Esophagus muscularis mucosa (tissue), 4 donors: ENCODE results near the gene ZMIZ1. TPM values are rescaled to one million over a fixed set of nuclear protein-coding genes. Genes with fewer than 3 reads are reported as not detected.
A peak's percentile ranks its signal among the peaks of the same experiment; 100 is the strongest.

ENCODE experiments used
- DNase-seq: peaks from one replicate; pipeline ENCODE4 v3.0.0-alpha.2; 2017; ENCODE audit errors: extremely low spot score
- H3K27ac ChIP-seq, 4 donors: fragments of 200-600 bp; sonication (generic); replicated peaks in 1 of 4; 1 replicate in 3 of 4; 2 replicates in 1 of 4; pipeline ENCODE4 v1.5.1; 2016 to 2019; ENCODE audit warnings: mild to moderate bottlenecking in 1 of 4
- H3K27me3 ChIP-seq, 4 donors: fragments of 200-600 bp; sonication (generic); one replicate each; pipeline versions ENCODE4 v1.5.1 to v1.6.0; 2016 to 2019
- H3K36me3 ChIP-seq, 4 donors: fragments of 200-600 bp; sonication (generic); one replicate each; pipeline ENCODE4 v1.5.1; 2016 to 2019
- H3K4me1 ChIP-seq, 4 donors: fragments of 200-600 bp; sonication (generic); one replicate each; pipeline ENCODE4 v1.5.1; 2016 to 2019
- H3K4me3 ChIP-seq, 4 donors: fragments of 200-600 bp; sonication (generic); 1 replicate in 2 of 4; 2 replicates in 2 of 4; pipeline ENCODE4 v1.5.1; 2016 to 2019; ENCODE audit warnings: mild to moderate bottlenecking in 4 of 4, moderate library complexity in 1 of 4
- H3K9me3 ChIP-seq, 4 donors: fragments of 200-600 bp; sonication (generic); 1 replicate in 3 of 4; 2 replicates in 1 of 4; pipeline ENCODE4 v1.5.1; 2016 to 2019
- EP300 ChIP-seq: sonication (generic); formaldehyde crosslinking; IDR thresholded peaks from one replicate; pipeline ENCODE4 v1.6.1; 2017; ENCODE audit warnings: antibody characterized with exemption
- POLR2A ChIP-seq: fragments of 450-650 bp; IDR thresholded peaks from one replicate; pipeline ENCODE4 v1.6.1; 2017; ENCODE audit warnings: antibody characterized with exemption, moderate library complexity, mild to moderate bottlenecking, low read depth
- POLR2AphosphoS5 ChIP-seq, 2 donors: sonication (generic); formaldehyde crosslinking; IDR thresholded peaks; one replicate each; pipeline ENCODE4 v1.6.1; 2017; ENCODE audit warnings: antibody characterized with exemption in 2 of 2
- whole genome bisulfite sequencing: methylation state at CpG from one replicate; pipeline ENCODE4 v1.1.5; 2018; 5-methylcytosine and 5-hydroxymethylcytosine counted together
- intact Hi-C: fragments of 100-400 bp; cut with DNase I; formaldehyde crosslinking; loops from one replicate; pipeline ENCODE4 v1.15.1; 2023
- total RNA-seq, 4 donors: library from RNA; depleted of rRNA; stranded (reverse); fragments of >200 nt; gene quantifications; one replicate each; pipeline versions ENCODE4 v1.1.0 to v1.2.1, GENCODE V29; 2016
- TF ChIP-seq, protein P1 (sequence below), 3 experiments: fragments of 200-600 bp in 2 of 3; fragments of 450-650 bp in 1 of 3; sonication (generic) in 2 of 3; IDR thresholded peaks; one replicate each; pipeline ENCODE4 v1.5.1; 2017 to 2019; ENCODE audit warnings: antibody characterized with exemption in 3 of 3, mild to moderate bottlenecking in 2 of 3, moderate library complexity in 1 of 3

ZMIZ1 gene
- total RNA-seq, 4 donors from 2014 or later = 48.7 to 87.2 (median 66.0) TPM

DNA sequence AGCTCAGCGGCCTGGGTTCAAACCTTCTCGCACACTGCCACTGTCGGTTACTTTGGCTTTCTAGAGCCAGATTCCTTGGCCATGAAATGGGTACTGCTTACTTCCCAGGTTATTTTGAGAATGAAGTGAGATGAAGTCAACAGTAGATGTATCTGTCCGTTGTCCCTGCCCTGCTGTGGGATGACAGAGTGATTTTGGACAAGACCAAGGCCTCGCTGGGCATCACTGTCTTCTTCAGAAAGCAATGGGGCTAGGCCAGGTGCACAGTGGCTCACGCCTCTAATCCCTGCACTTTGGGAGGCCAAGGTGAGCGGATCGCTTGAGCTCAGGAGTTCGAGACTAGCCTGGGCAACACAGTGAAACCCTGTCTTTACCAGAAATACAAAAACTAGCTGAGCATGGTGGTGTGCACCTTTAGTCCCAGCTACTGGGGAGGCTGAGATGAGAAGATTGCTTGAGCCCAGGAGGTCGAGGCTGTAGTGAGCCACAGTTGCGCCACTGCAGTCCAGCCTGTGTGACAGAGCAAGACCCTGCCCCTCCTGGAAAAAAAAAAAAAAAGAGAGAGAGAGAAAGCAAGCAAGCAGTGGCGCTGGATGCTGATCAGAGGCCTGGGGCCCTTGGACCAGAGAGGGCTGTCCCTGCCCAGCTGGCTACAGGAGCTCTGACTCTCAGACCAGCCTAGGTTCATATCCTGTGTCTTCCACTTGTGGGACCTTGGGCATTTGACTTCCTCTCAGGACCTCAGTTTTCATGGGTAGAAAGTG is 25.8 kb downstream of the ZMIZ1 start:
- intact Hi-C loops = no loop called here
- 76% methylated on average over 12 of the region's 12 CpGs for WGBS
- H3K4me3 ChIP-seq = peak overlapping the region; percentile 10 to 27 (median 16)
- no peak for DNase-seq
- H3K9me3 ChIP-seq = no peaks in the 10 kb centered on the region
- H3K36me3 ChIP-seq = no peaks in the 10 kb centered on the region
- no peak for TF ChIP-seq EP300
- no peak for TF ChIP-seq POLR2A
- TF ChIP-seq, protein P1, sequence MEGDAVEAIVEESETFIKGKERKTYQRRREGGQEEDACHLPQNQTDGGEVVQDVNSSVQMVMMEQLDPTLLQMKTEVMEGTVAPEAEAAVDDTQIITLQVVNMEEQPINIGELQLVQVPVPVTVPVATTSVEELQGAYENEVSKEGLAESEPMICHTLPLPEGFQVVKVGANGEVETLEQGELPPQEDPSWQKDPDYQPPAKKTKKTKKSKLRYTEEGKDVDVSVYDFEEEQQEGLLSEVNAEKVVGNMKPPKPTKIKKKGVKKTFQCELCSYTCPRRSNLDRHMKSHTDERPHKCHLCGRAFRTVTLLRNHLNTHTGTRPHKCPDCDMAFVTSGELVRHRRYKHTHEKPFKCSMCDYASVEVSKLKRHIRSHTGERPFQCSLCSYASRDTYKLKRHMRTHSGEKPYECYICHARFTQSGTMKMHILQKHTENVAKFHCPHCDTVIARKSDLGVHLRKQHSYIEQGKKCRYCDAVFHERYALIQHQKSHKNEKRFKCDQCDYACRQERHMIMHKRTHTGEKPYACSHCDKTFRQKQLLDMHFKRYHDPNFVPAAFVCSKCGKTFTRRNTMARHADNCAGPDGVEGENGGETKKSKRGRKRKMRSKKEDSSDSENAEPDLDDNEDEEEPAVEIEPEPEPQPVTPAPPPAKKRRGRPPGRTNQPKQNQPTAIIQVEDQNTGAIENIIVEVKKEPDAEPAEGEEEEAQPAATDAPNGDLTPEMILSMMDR (IDR thresholded peaks at IDR 0.05) = no peak
- TF ChIP-seq POLR2AphosphoS5 (IDR thresholded peaks at IDR 0.05) = no peak
- peak overlapping the region; percentile 81 to 85 (median 82) for H3K27ac ChIP-seq
- H3K4me1 ChIP-seq = peaks cover 100% of the 10 kb centered on the region in 4 donors
- H3K27me3 ChIP-seq = no peaks in the 10 kb centered on the region

DNA sequence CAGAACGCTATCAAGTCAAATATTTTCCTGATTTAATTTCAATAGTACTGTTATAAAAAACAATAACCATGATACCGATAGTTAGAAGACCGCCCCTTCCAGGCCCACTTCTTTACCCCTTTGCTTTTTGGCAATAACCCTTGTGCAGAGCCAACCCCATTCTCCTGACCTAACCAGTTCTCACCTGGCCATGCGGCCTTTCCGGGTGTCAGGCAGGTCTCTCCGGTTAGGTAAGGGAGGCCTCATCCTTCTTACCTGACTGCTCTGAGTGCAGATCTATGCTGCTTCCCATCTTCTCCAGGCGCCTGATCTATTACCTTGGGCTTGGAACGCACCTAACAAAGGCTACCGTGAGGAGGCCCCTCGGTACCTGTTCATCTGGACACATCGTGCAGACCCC is 26.6 kb downstream of the ZMIZ1 start:
- H3K4me1 ChIP-seq = peaks cover 100% of the 10 kb centered on the region in 4 donors
- H3K27me3 ChIP-seq = no peaks in the 10 kb centered on the region
- TF ChIP-seq, protein P1 (IDR thresholded peaks at IDR 0.05) = no peak
- no peak for TF ChIP-seq POLR2AphosphoS5 (IDR thresholded peaks at IDR 0.05)
- TF ChIP-seq POLR2A = no peak
- no peak for TF ChIP-seq EP300
- no peaks in the 10 kb centered on the region for H3K36me3 ChIP-seq
- no peak overlapping the region for H3K4me3 ChIP-seq
- intact Hi-C loops = no loop called here
- no peaks in the 10 kb centered on the region for H3K9me3 ChIP-seq
- WGBS = 95% methylated on average over 11 of the region's 11 CpGs
- peak overlapping the region; percentile 81 to 85 (median 82) for H3K27ac ChIP-seq
- DNase-seq = no peak

DNA sequence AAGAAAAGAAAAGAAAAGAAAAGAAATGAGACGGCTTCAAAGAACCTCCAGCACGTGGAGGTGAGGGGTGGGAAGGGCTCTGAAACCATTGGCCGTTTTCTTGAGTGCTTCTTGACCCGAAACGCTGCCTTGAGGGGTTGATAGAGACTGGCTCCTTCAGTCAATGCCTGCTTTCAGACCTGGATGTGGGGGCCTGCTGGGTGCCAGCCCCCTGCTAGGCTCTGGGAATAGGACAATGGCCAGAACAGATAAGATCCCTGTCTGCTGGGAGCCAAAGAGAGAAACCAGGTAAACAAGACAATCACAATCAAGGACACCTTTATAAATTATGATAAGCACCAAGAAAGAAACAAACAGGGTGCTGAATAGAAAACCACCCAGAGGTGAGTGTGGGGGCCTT is 27.7 kb downstream of the ZMIZ1 start:
- no peak for DNase-seq
- H3K9me3 ChIP-seq = no peaks in the 10 kb centered on the region
- peak overlapping the region in 2 of 4 donors; percentile 53 to 83 for H3K27ac ChIP-seq
- H3K4me3 ChIP-seq = no peak overlapping the region
- no peaks in the 10 kb centered on the region for H3K27me3 ChIP-seq
- 93% methylated on average over 5 of the region's 5 CpGs for WGBS
- TF ChIP-seq POLR2A (no peak), POLR2AphosphoS5 (IDR thresholded peaks at IDR 0.05) (no peak), EP300 (no peak)
- TF ChIP-seq, protein P1 (IDR thresholded peaks at IDR 0.05) = no peak
- no peaks in the 10 kb centered on the region for H3K36me3 ChIP-seq
- intact Hi-C loops = no loop called here
- peaks cover 100% of the 10 kb centered on the region in 4 donors for H3K4me1 ChIP-seq

DNA sequence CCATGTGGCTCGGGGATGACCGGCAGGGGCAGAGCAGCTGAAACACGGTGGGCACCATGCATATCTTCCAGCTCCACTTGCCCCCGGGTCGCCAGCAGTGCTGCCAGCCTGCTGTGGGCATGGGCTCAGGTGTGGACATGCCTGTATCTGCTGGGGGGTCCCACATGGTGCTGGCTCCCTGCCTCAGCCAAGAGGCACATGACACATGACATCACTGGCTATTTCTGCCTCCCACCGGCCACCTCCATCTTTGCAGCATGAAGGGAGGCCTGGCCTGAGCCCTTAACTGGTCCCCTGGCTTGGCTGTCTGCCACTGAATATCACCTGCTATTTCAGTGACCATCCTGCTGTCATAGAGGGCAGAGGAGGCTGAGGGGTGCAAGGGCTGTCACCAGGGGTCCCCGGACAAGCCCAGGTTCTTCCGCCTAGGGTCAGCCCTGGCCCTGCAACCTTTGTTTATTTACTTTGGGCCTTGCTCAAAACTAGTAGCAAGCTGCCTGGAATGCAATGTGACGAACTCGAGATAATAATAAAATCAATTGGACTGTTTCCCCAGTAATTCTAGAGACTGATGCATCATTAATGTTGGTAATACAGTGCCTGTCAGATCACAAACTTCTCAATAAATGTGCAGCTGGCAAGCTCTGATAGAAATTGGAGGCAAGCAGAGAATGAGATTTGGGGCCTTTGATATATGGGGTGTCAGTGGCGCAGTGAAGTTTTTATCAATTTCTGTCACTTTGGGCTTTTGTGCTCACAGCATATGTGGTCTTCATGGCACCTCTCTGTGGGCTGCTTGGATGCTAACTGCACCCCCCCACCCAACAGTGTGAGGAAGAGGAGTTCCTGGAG is 28.5 kb downstream of the ZMIZ1 start:
- no peak for DNase-seq

More for the DNA sequence above, 28.5 kb downstream of the ZMIZ1 start:
- TF ChIP-seq POLR2AphosphoS5 (IDR thresholded peaks at IDR 0.05) (no peak), POLR2A (no peak), EP300 (no peak)
- TF ChIP-seq, protein P1 (IDR thresholded peaks at IDR 0.05) = no peak
- Histone ChIP-seq H3K4me1 (peaks cover 100% of the 10 kb centered on the region in 4 donors), H3K36me3 (no peaks in the 10 kb centered on the region), H3K9me3 (no peaks in the 10 kb centered on the region), H3K27me3 (no peaks in the 10 kb centered on the region), H3K4me3 (no peak overlapping the region), H3K27ac (peak overlapping the region in 2 of 4 donors; percentile 53 to 83)
- intact Hi-C loops = no loop called here
- WGBS = 66% methylated on average over 10 of the region's 11 CpGs
